Measurements from ENCODE around the gene DOCK1.

GRCh38 chr10:127315888-127316287, 410.7 kb downstream of the DOCK1 start:
- TF ChIP-seq CTCF (IDR thresholded peaks at IDR 0.05; ENCODE audit: borderline replicate concordance, extremely low read depth, low read length, poor library complexity, severe bottlenecking) (no peak), EZH2 (IDR thresholded peaks at IDR 0.05; ENCODE audit: borderline replicate concordance, low read depth, low read length, severe bottlenecking) (no peak)

All from DND-41 (cell line).